Dedifferentiated amniotic fluid mesenchymal stem cell (primary cell): Measurements from ENCODE around the gene SRSF4.
"Not testable (repeated sequence)": the region's sequence is repeated elsewhere in the genome, so short reads cannot be mapped to it uniquely, and the experiment has no call there.

Experiments
- DNase-seq: peaks from one replicate; pipeline ENCODE4 v3.0.0-alpha.2; 2016; ENCODE audit errors: extremely low spot score

SRSF4 gene

DNA sequence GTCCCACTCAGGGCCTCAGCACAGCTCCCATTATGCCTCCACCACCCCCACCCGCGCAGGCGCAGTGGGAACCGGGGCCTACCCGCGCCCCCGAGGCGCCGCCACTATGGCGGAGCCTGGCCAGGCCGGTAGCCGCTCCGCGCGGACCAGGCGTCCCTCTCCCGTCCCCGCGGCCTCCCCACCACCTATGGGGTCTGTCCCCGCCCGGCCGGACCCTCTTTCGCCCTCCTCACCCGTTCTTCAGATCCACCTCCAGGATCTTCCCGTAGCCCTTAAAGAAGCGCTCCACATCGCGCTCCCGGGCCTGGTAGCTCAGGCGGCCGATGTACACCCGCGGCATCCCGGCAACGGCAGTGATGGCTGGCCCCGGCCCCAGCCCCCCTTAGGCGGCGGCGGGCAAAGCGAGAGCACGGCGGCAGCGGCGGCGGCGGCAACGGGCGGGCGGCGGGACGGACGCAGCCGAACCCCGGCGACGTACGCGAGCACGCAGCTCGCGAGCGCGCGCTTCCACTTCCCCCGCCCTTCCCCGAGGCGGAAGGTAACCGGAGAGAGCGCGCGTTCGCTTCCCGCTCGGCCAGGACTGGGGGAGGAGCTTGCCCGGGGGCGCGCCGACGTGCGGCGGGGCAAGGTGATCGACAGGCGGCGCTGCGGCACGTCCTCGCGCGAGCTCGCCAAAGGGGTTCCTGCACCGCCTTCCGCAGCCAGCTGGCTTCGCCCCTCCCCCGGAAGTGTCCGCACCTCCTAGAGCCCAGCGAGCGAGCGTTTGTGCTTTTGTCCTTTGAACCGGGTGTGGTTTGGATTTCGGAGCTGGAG lies at the start of gene SRSF4:
Gene SRSF4 (minus strand): TSS at position 488 of the 813 bp plus-strand sequence. CDS start 148 bp downstream, at position 340.
- peak; percentile 97 for DNase-seq

DNA sequence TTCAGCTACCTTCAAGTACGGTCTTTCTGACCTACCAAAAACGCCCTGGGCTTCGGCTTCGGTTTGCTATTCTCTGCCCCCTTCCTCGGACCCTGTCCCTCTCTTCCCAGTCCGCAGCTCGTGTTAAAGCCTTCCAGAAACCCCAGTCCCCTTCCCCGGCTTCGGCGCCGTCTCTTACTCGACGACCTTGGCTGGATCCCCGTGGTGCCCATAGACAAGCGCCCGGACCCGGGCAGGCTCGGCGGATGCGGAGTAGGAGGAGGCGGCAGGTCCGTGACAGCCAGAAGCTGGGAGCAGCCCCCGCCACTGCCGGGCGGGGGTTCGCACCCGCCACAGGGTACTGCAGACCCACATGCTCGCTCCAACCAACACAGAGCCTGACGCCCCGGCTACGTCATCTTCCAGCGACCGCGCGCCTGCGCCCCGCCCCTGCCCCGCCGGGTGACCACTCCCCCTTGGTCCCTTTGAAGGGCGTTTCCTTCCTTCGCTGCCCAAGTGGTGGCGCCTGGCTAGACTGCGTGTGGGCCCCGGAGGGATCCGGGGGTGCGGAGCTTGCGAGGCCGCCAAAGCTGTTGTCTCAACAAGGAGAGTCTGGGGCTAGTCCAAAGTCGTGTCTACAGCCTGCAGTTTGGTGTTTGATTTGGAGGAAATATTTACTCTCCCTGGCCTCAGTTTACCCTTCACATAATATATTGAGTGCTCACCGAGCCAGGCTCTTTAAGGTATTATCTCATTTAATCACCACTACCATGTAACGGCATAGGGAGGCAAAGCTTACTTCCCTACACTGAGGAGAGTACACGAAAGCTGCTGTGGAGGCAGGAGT lies 49.1 kb upstream of the SRSF4 start, which contains the start of gene MECR:
Gene MECR (minus strand): TSS at position 382 of the 826 bp plus-strand sequence. CDS start 28 bp downstream, at position 354.
- peak; percentile 88 for DNase-seq

DNA sequence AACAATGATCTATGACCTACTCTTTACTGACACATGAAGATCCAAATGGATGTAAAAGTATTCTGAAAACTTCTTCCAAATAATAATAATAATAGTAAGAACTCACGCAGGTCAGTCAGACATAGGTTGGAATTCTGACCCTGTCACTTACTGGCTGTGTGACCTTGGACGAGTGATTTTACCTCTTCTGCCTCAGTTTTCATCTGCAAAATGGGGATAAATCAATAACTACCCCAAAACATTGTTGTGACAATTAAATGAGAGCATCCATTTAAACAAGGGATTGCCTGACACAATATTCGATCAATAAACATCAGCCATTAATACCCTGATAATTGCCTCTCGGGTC lies 48.5 kb upstream of the SRSF4 start:
- no peak for DNase-seq

DNA sequence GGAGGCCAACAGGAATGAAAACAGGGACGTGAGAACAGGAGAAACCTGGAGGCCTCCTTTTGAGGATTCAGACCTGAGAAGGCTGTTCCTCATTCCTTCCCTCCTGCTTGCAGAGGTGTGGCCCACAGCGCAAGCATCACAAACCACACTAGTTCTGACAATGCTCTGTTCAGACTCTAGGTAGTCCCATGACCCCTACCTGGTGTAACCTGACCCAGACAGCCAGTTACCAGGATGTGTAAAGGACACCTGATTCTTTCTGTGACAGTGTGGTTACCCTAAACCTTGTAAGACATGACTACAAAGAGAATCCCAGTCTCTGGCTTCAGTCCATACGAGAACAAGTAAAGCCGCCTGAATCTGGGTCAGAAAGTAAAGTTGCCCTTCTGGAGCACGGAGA lies 45.8 kb upstream of the SRSF4 start:
- DNase-seq: no peak

DNA sequence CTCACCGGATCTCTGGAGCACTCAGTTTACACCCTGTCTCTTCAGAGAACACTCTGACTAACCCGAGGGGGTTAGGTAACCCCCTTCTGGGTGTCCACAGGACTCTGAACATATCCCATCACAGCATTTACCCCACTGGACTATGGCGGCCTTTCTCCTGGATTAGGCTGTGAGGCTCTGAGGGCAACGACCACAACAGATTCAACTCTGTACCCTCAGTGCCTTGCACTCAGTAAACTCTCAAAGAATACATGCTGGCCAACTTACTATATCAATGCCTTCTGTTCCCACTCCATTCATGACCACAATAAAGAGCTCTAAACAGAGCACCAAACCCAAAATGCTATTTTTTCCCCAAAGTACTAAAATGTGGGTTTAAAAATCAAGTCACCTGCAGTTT lies 43.7 kb upstream of the SRSF4 start:
- DNase-seq: no peak

DNA sequence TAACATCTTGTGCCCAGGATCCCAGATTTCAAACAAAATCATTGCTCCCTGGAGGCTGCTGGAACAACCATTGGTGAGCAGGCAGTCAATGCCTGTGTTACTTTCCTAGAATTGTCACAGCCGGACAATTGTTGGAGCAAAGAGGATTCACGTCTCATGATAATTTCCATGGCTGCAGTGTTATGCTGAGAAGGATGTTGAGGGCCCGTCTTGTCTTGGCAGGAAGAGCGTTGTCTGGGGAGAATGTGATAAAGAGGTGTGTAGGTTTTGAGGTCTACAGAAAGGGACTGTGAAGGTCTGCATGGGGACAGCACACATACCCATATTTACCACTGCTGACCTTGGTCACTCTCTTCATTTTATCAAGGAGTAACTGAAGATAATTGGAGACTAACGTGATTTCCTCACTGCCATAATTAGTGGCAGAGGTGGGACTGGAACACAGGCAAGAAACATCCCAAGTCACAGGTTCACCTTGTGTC lies 42.7 kb upstream of the SRSF4 start:
- DNase-seq: no peak

DNA sequence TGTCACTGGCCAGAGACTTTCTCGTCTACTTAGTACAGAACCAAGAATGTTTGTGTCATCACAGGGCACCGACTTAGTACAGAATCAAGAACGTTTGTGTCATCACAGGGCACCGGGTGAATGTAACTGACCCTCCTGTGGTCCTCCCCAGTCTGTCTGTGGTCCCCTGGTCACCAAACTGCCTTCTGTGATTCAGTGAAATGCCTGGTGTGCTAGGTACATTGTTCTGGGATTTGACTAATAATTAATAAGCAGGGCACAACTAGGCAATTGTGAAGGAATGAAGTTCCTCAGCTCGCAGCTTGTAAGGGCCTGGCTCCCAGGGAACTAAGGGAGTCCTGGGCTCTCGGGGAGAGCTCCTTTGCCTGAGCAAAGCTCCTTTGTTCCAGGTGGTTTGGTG lies 41.8 kb upstream of the SRSF4 start:
- no peak for DNase-seq

DNA sequence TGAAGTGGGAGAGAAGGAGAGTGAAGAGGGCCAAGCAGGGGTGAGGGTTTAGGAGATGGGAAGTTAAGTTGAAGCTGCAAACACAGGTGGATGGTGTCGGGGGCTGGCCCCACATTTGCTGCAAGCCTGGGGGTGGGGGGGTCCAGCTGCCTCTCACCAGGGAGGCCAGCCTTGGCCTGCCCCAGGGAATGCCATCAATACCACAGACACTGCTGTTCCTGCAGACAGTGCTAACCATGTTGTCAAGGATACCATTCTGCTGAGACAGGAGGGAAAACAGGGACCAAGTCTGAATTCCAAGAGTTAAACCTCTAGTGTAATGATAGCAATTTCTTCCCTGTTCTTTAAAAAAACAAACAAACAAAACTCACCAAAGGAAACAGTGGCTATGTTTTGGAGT lies 41.0 kb upstream of the SRSF4 start:
- DNase-seq: no peak

DNA sequence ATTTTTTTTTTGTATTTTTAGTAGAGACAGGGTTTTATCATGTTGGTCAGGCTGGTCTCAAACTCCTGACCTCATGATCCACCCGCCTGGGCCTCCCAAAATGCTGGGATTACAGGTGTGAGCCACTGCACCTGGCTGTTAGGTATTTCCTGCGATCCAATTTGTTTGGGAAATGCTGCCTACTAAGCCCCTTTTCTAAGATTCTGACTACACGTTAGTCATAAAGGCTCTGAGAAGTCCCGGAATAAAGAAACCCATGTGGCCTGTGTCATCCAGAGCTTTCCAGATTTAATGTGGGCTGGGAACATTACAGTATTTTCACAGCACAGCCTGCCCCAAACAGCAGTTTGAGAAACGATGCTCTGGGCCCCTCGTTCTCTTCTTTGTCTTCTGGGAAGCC lies 40.6 kb upstream of the SRSF4 start:
- DNase-seq: not testable (repeated sequence)

DNA sequence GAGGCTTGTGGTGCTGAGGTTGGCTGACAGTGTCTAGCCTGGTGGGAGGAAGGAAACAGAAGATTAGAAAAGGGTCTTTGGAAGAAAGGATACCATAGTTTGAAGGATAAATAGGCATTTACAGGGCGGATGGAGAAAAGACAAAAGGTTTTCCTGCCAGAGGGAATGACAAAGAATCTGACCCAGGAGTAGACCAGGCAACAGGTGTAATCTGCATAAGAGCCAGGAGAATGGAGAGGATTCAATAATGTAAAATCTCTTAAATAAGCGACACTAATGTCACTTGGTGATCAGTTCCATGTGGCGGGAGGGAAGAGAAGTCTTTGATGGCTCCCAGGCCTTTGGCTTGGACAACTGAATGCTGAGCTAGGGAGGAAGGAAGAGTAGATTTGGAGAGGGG lies 39.6 kb upstream of the SRSF4 start:
- DNase-seq: no peak

DNA sequence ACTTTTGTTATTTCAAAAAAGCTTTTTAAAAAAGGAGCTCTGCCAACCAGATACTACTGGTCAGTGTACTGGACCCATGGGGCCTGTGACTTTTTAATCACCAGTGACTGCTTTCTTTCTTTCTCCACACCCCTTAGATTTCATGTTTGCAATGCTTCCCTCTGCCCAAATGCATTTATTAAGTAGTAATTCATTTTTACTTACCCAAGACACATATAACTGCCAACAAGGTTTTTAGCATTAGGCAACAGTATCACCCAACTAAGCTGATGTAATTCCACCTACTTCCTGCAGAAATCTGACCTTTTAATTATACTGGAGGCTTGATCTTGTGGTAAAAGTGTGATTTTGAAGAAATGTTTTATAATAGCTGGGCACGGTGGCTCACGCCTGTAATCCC lies 36.5 kb upstream of the SRSF4 start:
- DNase-seq: no peak

DNA sequence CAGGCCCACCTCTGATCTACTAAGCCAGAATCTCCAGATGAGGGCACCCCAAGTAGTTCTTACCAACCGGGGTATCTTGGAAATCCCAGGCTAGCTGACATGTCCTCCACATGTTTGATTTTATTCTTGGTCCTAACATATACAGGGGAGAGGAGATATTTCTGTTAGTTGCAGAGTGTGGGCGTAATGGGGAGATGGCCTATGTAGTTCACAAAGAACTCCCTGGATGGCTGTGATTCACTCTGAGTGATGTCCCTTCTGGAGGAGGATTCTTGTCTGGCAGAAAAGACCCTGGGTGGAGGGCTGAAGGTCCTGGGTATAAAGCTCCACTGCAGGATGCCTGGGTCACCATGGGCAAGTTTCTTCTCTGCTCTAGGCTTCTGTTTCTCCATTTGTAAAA lies 35.9 kb upstream of the SRSF4 start:
- DNase-seq: no peak

DNA sequence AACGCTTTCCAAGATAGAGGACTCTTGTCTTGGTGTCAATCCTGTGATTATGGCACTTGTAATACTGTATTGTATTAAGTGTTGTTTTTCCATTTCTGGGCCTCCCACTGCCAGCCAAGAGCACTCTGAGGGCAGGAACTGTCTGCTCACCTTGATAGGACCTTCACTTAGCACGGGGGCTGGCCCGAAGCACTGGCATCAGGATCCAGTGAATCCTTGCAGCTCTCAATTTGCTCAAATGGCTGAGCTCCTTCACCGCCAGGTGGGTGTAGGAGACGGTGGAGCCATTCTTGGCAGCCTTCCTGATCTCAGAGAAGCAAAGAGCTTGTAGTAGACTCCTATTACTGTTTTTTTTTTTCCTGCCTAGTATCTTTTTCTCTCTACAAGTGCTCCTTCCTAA lies 31.4 kb upstream of the SRSF4 start:
- DNase-seq: no peak

DNA sequence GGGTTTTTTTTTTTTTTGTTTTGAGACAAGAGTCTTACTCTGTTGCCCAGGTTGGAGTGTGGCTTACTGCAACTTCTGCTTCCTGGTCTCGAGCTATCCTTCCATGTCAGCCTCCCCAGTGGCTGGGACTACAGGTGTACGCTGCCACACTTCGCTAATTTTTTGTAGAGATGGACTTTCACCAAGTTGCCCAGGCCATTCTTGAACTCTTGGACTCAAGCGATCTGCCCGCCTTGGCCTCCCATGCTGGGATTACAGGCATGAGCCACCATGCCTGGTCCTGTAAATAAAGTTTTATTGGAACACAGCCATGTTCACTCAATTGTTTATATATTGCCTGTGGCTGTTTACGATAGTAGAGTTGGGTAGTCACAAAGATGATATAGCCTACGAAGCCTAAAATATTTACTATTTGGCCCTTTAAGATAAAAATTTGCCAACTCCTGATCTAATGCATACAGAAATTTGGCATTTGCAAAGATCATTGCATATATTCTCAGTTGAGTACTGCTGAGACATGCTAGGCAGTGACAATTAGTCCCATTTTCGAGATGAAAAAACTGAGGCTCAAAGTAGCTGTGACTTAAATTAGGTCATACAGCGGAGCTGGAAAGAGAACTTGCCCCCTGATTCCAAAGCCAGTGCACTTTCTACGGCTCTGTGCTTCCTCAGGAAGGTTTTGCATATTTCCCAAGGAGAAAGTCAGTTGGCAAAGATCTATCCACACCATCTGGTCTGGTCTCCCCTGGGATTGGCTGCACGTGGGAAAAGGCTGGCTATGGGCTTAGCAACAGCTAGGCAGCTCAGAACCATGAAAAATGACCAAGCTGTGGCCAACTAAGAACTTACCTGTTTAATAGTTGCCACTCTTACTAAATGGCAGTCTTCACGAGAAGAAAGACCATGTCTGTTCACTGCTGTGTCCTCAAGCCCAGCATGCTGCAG lies 29.7 kb upstream of the SRSF4 start:
- DNase-seq: no peak

DNA sequence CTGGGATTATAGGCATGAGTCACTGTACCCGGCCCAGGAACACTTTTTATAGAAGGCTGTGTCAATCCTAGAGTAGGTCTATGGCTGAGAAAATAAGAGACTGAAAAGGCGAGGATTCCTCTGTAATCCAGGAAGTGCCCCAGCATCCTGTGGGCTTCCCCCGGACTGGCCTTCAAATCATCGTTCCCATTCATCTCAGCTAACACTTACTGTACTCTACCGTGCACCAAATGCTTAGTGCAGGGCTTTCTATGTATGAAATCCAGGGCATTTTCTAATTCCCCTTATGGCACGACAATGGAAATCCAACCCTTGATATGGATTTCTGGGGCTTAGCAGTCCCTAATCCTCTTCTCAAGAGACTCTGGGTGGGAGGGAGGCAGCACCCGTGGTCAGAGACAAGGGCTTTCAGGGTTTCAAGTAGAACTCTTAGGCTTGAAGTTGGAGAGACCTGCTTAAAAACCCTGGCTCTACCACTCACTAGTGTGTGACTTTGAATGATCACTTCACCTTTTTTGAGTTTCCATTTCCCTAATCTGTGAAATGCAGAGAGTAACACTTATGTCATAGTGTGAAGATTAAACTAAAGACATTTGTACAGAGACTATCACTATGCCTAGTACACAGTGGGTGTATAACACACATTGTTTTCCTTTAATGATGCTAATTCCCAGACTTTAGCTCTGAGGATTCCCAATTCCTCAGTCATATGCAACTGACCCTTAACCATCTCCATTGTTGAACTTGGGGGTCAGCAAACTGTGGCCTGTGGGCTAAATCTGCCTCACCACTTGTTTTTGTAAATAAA lies 28.8 kb upstream of the SRSF4 start:
- no peak for DNase-seq

DNA sequence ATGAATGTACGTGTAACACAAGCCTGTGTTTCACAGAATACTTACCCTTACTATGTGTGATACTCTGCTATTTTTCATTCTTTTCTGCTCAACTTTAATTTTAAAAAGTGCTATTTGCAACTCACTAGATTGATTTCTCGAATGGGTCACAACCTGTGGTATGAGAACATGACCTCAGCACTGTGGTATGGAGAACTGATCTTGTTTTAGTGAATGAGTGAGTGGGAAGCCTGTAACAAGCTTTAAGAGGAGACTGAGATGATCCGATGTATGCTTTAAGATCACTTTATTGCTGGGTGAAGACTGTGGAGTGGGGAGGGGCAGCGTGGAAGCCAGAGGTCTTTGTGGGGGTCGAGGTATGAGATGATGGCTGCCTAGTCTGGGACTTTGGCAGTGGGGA lies 27.5 kb upstream of the SRSF4 start:
- no peak for DNase-seq

DNA sequence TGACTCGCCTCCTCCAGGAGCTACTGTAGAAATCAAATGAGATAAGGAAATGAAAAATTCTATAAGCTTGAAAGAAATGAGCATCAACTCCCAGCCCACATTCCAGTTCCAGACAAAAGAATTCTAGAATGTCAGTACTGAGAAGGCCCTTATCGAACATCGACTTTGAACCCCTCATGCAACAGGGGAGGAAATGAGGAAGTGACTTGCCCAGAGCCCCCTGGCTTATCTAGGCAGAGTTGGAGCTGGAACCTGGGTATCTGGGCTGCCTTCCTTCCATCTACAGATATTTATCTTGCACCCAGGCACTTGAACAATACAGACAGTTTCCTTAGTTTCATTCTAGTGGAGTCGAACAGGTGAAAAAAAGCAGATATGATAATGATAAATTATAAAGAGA lies 26.7 kb upstream of the SRSF4 start:
- DNase-seq: no peak

DNA sequence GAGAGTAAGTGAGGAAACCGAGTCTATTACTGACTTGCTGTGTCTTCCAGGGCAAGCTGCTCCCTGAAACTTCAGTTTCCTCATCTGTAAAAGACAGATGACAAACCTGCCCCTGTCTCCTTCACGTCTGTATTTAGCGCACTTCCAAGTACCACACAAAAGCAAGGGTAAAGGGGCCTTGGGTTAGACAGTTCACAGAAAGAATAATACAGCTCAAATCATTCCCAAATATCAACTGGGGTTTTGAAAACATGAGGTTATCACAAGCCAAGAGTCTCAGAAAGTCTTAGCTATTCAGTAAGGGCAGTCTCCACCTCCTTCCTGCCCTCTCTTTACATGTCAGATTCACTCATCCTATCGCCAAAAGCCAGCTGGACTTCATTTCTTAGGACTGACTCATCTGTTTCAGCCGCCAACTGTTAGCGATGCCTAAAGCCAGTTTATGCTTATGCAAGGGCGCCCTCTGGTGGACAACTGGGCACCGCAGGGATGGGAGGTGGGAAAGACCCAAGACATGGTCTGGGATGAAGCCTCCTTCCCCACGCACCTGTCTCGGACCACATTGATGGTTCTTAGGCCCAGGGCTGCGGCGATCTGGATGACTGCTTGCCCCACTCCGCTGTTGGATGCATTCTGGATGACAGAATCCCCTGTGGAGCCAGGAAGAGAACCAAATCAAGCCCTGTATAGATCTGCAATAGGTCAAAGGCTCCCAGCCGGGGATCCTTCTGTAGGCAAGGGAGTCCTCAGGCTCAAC lies 21.1 kb upstream of the SRSF4 start:
- DNase-seq: peak; percentile 99

DNA sequence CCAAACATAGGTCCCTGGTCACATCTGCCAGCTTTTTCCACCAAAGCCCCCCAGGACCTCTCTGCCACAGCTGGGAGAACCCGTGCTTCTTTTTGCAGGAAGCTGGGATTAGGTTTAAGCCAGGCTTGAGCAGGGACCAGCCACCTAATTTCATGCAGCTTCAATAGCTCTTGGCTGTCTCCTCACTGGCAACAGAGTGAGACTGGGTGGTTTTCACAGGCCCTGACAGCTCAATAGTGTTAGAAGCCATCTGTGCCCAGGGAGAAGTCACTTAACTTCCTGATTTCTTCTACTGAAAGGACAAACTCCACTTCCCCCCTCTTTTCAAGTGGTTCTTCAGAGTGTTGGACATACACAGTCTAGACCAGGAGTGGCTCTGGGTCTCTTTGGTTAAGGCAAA lies 20.4 kb upstream of the SRSF4 start:
- DNase-seq: no peak

DNA sequence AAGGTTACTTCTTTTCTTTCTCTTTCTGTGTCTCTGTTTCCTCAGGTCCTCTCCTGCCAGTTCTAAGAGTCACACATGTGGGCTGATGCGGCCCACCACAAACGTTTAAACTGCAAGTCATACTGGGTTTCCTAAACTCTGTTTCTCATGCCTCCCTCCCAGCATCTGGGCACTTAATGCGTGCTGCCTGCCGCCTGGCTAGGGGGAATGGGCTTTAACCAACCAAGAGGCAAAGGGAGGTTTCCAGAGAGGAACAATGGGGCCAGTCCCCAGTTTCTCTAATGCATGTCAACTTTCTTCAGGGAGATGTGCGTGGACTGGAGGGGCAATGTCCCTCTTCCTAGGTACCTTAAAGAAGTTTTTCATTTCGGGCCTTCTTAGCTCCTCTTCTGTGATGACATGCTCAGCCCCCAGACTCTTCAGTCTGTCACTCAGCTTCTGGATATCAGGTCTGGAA lies 19.9 kb upstream of the SRSF4 start:
- DNase-seq: no peak
